SK-N-SH (cell line): ENCODE data around the gene SLC38A7. TPM values are rescaled to one million over a fixed set of nuclear protein-coding genes. Genes with fewer than 3 reads are reported as not detected.

Experiments
- CTCF ChIA-PET: fragments of 300-600, 350-600 bp; formaldehyde crosslinking; extraction: SDS; loops from one replicate; lab custom pipeline; 2021; lab: Yijun Ruan, JAX
- POLR2A ChIA-PET: fragments of 350-600 bp; sonication (Branson Sonifier 250); formaldehyde crosslinking; extraction: SDS; loops from one replicate; lab custom pipeline; 2020; ENCODE audit warnings: antibody characterized with exemption, inconsistent platforms; lab: Yijun Ruan, JAX
- DNase-seq: peaks from one replicate; pipeline ENCODE4 v3.0.0; 2012
- H2AFZ ChIP-seq: fragments of 200-600 bp; sonication (generic); 2 replicates; pipeline ENCODE4 v1.8.1; 2016; ENCODE audit warnings: antibody characterized with exemption, mild to moderate bottlenecking, low read depth
- H3F3A ChIP-seq: fragments of 200-600 bp; sonication (generic); replicated peaks from 2 replicates; pipeline ENCODE3; 2016; ENCODE audit warnings: antibody characterized with exemption, mild to moderate bottlenecking; ENCODE audit not compliant: insufficient read depth
- H3K27ac ChIP-seq, 2 experiments: fragments of 200-500 bp in 1 of 2; fragments of 200-600 bp in 1 of 2; sonication (Bioruptor generic) in 1 of 2; sonication (generic), shearing (Covaris generic) in 1 of 2; 2 replicates each; pipeline versions ENCODE4 v1.5.1 to v1.6.1; 2014 to 2016; ENCODE audit warnings: low read depth in 2 of 2, inconsistent platforms in 1 of 2, low read length in 1 of 2, mild to moderate bottlenecking in 1 of 2, mixed read lengths in 1 of 2
- H3K27me3 ChIP-seq: fragments of 200-600 bp; sonication (generic), shearing (Covaris generic); 2 replicates; pipeline ENCODE4 v1.6.1; 2016; ENCODE audit warnings: mixed run types; ENCODE audit not compliant: insufficient read depth
- H3K36me3 ChIP-seq, 2 experiments: fragments of 200-500 bp in 1 of 2; fragments of 200-600 bp in 1 of 2; sonication (Bioruptor generic) in 1 of 2; sonication (generic) in 1 of 2; replicated peaks in 1 of 2; 2 replicates each; pipeline versions ENCODE3 to v1.5.1; 2014 to 2016; ENCODE audit warnings: low read length in 1 of 2, mild to moderate bottlenecking in 1 of 2; ENCODE audit not compliant: insufficient read depth in 2 of 2, control insufficient read depth in 1 of 2
- H3K4me1 ChIP-seq, 2 experiments: fragments of 200-500 bp in 1 of 2; fragments of 200-600 bp in 1 of 2; sonication (Bioruptor generic) in 1 of 2; sonication (generic), shearing (Covaris generic) in 1 of 2; 2 replicates each; pipeline versions ENCODE4 v1.5.1 to v1.6.1; 2014 to 2016; ENCODE audit warnings: low read depth in 1 of 2, low read length in 1 of 2, mixed run types in 1 of 2; ENCODE audit not compliant: insufficient read depth in 2 of 2, control insufficient read depth in 1 of 2
- H3K4me2 ChIP-seq: fragments of 200-600 bp; sonication (generic), shearing (Covaris generic); 2 replicates; pipeline ENCODE4 v1.6.1; 2017; ENCODE audit warnings: mixed run types
- H3K4me3 ChIP-seq, 2 experiments: fragments of 200-500 bp in 1 of 2; fragments of 200-600 bp in 1 of 2; sonication (Bioruptor generic) in 1 of 2; sonication (generic), shearing (Covaris generic) in 1 of 2; 2 replicates each; pipeline versions ENCODE4 v1.5.1 to v1.8.1; 2014 to 2016; ENCODE audit warnings: low read depth in 2 of 2, inconsistent platforms in 1 of 2, low read length in 1 of 2, mild to moderate bottlenecking in 1 of 2, mixed read lengths in 1 of 2, moderate library complexity in 1 of 2
- H3K79me2 ChIP-seq: fragments of 200-600 bp; sonication (generic); 2 replicates; pipeline ENCODE4 v1.8.1; 2017; ENCODE audit warnings: mild to moderate bottlenecking; ENCODE audit not compliant: insufficient read depth
- H3K9ac ChIP-seq: fragments of 200-600 bp; sonication (generic); 2 replicates; pipeline ENCODE4 v1.6.1; 2017; ENCODE audit warnings: mixed run types
- H3K9me2 ChIP-seq: fragments of 200-600 bp; sonication (generic); 2 replicates; pipeline ENCODE4 v1.6.1; 2017; ENCODE audit warnings: mixed run types
- H3K9me3 ChIP-seq: fragments of 200-600 bp; sonication (generic); 2 replicates; pipeline ENCODE4 v1.6.1; 2017; ENCODE audit warnings: mixed run types, mild to moderate bottlenecking, moderate library complexity
- H4K20me1 ChIP-seq: fragments of 200-600 bp; sonication (generic); 2 replicates; pipeline ENCODE4 v1.6.1; 2017; ENCODE audit warnings: mild to moderate bottlenecking, mixed run types; ENCODE audit not compliant: insufficient read depth
- EZH2phosphoT487 ChIP-seq: fragments of 200-600 bp; sonication (generic); IDR thresholded peaks from 2 replicates; pipeline ENCODE4 v1.6.1; 2017; ENCODE audit warnings: low read depth, mixed run types, mild to moderate bottlenecking, antibody characterized with exemption, moderate library complexity, borderline replicate concordance
- FOXM1 ChIP-seq: IDR thresholded peaks from 2 replicates; pipeline ENCODE4 v1.4.0; 2012; ENCODE audit warnings: low read depth, mild to moderate bottlenecking
- GATA2 ChIP-seq: sonication (generic); formaldehyde crosslinking; IDR thresholded peaks from 2 replicates; pipeline ENCODE4 v1.5.0; 2020; ENCODE audit warnings: mild to moderate bottlenecking, missing genetic modification reagents
- IRF3 ChIP-seq: fragments of 150-350 bp; IDR thresholded peaks from 2 replicates; pipeline ENCODE4 v1.6.1; 2016; ENCODE audit warnings: mild to moderate bottlenecking, low read depth, low read length
- MXI1 ChIP-seq: IDR thresholded peaks from 2 replicates; pipeline ENCODE4 v1.6.1; 2012; ENCODE audit warnings: mild to moderate bottlenecking, low read depth, low read length, improper control_type of control experiment
- NFIC ChIP-seq: IDR thresholded peaks from 2 replicates; pipeline ENCODE4 v1.4.0; 2012; ENCODE audit warnings: borderline replicate concordance
- NRF1 ChIP-seq: IDR thresholded peaks from 2 replicates; pipeline ENCODE4 v1.6.1; 2012; ENCODE audit warnings: low read depth, mild to moderate bottlenecking, low read length
- POLR2AphosphoS5 ChIP-seq: IDR thresholded peaks from 2 replicates; pipeline ENCODE4 v1.6.1; 2012; ENCODE audit warnings: low read depth, low read length
- RFX5 ChIP-seq: IDR thresholded peaks from 2 replicates; pipeline ENCODE4 v1.6.1; 2012; ENCODE audit warnings: mild to moderate bottlenecking, improper control_type of control experiment, low read length
- RXRA ChIP-seq: IDR thresholded peaks from 2 replicates; pipeline ENCODE4 v1.4.0; 2012; ENCODE audit warnings: low read depth, mild to moderate bottlenecking, borderline replicate concordance
- SIN3A ChIP-seq: IDR thresholded peaks from 2 replicates; pipeline ENCODE4 v1.6.1; 2012; ENCODE audit warnings: low read depth, mild to moderate bottlenecking, low read length, moderate library complexity, borderline replicate concordance
- TAF1 ChIP-seq: IDR thresholded peaks from 2 replicates; pipeline ENCODE4 v1.6.1; 2012; ENCODE audit warnings: low read depth, mild to moderate bottlenecking, low read length, moderate library complexity, borderline replicate concordance
- TCF12 ChIP-seq: IDR thresholded peaks from 2 replicates; pipeline ENCODE4 v1.4.0; 2012
- WGBS: methylation state at CpG from one replicate; pipeline ENCODE4 v1.1.6; 2017; ENCODE audit warnings: low lambda C conversion rate; 5-methylcytosine and 5-hydroxymethylcytosine counted together
- polyA plus RNA-seq, 3 experiments: library from polyadenylated mRNA; depleted of rRNA; stranded (reverse); fragments of >200 nt; gene quantifications; 2 replicates each; pipeline ENCODE4 v1.2.3, GENCODE V29; 2012
- TF ChIP-seq, protein P1 (sequence below): IDR thresholded peaks from 2 replicates; pipeline ENCODE4 v1.4.0; 2012; ENCODE audit warnings: low read depth, borderline replicate concordance
- TF ChIP-seq, protein P2 (sequence below): IDR thresholded peaks from 2 replicates; pipeline ENCODE4 v1.4.0; 2012; ENCODE audit warnings: low read depth
- TF ChIP-seq, protein P3 (sequence below): fragments of 150-350 bp; IDR thresholded peaks from 2 replicates; pipeline ENCODE4 v1.6.1; 2017; ENCODE audit warnings: antibody characterized with exemption, low read length, low read depth, borderline replicate concordance
- TF ChIP-seq, protein P4 (sequence below): IDR thresholded peaks from 2 replicates; pipeline ENCODE4; 2012

SLC38A7 gene
- polyA plus RNA-seq, 1 of the 3 experiments (the other 2 are of a cell fraction) = 14.1 TPM

GRCh38 chr16:58685084-58685449 lies 497 bp upstream of the SLC38A7 start:
- no peak for DNase-seq
- Histone ChIP-seq H3K27ac (no peak overlapping the region), H3K36me3 (peaks cover 5 to 11% of the 10 kb centered on the region in 2 experiments), H3K27me3 (no peaks in the 10 kb centered on the region), H3K9ac (no peak overlapping the region), H3K79me2 (peaks cover 27% of the 10 kb centered on the region)
- 79% methylated on average over 6 of the region's 6 CpGs for WGBS
- POLR2A ChIA-PET = interaction anchor here (0.7 to 1.2 kb wide), 5 partner anchors 8 to 49 kb away, joined by 3 to 4 read pairs (median 3); no protein-coding TSS in a partner anchor
- CTCF ChIA-PET = interaction anchor here (1.0 to 1.8 kb wide), 2 partner anchors 24 to 71 kb away, joined by 4 to 5 read pairs; no protein-coding TSS in a partner anchor
- TF ChIP-seq EZH2phosphoT487 (no peak), GATA2 (CRISPR knock-in tag) (no peak), TCF12 (no peak), IRF3 (no peak), TAF1 (no peak), MXI1 (no peak), RXRA (no peak), NRF1 (no peak), RFX5 (no peak), SIN3A (no peak), FOXM1 (no peak)
- TF ChIP-seq, all 33 proteins: peak for 0
- Histone ChIP-seq H4K20me1 (no peaks in the 10 kb centered on the region), H3K9me2 (no peaks in the 10 kb centered on the region), H3F3A (no peaks in the 10 kb centered on the region), H3K4me2 (peak overlapping the region; percentile 99), H2AFZ (peak overlapping the region; percentile 94), H3K4me1 (peaks cover 4 to 15% of the 10 kb centered on the region in 2 experiments; a peak in 2 of 4 replicates), H3K9me3 (no peaks in the 10 kb centered on the region), H3K4me3 (peak overlapping the region in 1 of 2 experiments; percentile 92; a peak in 2 of 4 replicates)

DNA sequence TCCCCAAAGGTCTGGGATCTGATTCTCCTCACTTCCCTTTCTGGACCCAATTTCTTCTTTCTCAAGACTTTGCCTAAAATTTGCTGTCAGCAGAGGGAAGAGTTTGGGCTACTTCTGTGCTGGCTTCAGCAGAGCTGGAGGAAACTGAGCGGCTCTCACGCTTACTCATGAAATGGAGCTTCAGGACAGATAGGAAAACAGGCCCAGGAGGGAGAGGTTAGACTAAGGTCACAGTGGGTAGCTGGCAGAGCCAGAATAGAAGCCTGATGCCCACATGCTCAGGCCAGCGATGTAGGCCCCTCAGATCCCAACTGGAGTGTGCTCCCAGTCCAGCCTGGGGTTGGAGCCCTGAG lies 593 bp downstream of the SLC38A7 start:
- no peaks in the 10 kb centered on the region for H3F3A ChIP-seq
- H3K9me3 ChIP-seq = no peaks in the 10 kb centered on the region
- H3K27ac ChIP-seq = peak overlapping the region; percentile 53 to 54; a peak in 3 of 4 replicates
- no peak for DNase-seq
- H3K27me3 ChIP-seq = no peaks in the 10 kb centered on the region
- peaks cover 10 to 14% of the 10 kb centered on the region in 2 experiments for H3K36me3 ChIP-seq
- H3K9me2 ChIP-seq = no peaks in the 10 kb centered on the region
- CTCF ChIA-PET = interaction anchor here (0.8 to 1.9 kb wide), 7 partner anchors 12 to 347 kb away, joined by 3 to 7 read pairs (median 3); no protein-coding TSS in a partner anchor
- H3K4me3 ChIP-seq = peak overlapping the region; percentile 92
- no peaks in the 10 kb centered on the region for H4K20me1 ChIP-seq
- H3K4me2 ChIP-seq = peak overlapping the region; percentile 99
- peak overlapping the region; percentile 94 for H2AFZ ChIP-seq
- no peak for TF ChIP-seq TCF12
- TF ChIP-seq, protein P1, sequence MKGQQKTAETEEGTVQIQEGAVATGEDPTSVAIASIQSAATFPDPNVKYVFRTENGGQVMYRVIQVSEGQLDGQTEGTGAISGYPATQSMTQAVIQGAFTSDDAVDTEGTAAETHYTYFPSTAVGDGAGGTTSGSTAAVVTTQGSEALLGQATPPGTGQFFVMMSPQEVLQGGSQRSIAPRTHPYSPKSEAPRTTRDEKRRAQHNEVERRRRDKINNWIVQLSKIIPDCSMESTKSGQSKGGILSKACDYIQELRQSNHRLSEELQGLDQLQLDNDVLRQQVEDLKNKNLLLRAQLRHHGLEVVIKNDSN = no peak
- TF ChIP-seq, protein P2, sequence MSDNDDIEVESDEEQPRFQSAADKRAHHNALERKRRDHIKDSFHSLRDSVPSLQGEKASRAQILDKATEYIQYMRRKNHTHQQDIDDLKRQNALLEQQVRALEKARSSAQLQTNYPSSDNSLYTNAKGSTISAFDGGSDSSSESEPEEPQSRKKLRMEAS = no peak
- TF ChIP-seq, protein P3, sequence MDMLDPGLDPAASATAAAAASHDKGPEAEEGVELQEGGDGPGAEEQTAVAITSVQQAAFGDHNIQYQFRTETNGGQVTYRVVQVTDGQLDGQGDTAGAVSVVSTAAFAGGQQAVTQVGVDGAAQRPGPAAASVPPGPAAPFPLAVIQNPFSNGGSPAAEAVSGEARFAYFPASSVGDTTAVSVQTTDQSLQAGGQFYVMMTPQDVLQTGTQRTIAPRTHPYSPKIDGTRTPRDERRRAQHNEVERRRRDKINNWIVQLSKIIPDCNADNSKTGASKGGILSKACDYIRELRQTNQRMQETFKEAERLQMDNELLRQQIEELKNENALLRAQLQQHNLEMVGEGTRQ = no peak
- TF ChIP-seq, protein P4, sequence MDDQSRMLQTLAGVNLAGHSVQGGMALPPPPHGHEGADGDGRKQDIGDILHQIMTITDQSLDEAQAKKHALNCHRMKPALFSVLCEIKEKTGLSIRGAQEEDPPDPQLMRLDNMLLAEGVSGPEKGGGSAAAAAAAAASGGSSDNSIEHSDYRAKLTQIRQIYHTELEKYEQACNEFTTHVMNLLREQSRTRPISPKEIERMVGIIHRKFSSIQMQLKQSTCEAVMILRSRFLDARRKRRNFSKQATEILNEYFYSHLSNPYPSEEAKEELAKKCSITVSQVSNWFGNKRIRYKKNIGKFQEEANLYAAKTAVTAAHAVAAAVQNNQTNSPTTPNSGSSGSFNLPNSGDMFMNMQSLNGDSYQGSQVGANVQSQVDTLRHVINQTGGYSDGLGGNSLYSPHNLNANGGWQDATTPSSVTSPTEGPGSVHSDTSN = no peak
- TF ChIP-seq MXI1 = no peak
- no peak for TF ChIP-seq POLR2AphosphoS5
- TF ChIP-seq NFIC = no peak
- peak overlapping the region; percentile 90 for H3K9ac ChIP-seq
- POLR2A ChIA-PET = interaction anchor here (0.7 to 1.2 kb wide), 5 partner anchors 9 to 49 kb away, joined by 3 to 4 read pairs (median 3); no protein-coding TSS in a partner anchor
- H3K4me1 ChIP-seq = peaks cover 4 to 15% of the 10 kb centered on the region in 2 experiments; a peak in 2 of 4 replicates
- peaks cover 27% of the 10 kb centered on the region for H3K79me2 ChIP-seq
- WGBS = 15% methylated on average over 3 of the region's 3 CpGs
